GM12874 (cell line): Measurements from ENCODE around the gene GINS1.

Experiments
- CTCF ChIP-seq: IDR thresholded peaks from 2 replicates; pipeline ENCODE4 v1.5.1; 2011; ENCODE audit warnings: low read depth, mild to moderate bottlenecking, control low read depth, low read length, moderate library complexity; ENCODE audit not compliant: insufficient read depth

GINS1 gene

GRCh38 chr20:25494506-25495188, 87.2 kb downstream of the GINS1 start:
- TF ChIP-seq CTCF, result no peak

- TF ChIP-seq CTCF, result no peak
Measured at GRCh38 chr20:25495189-25495824, 87.8 kb downstream of the GINS1 start.

GRCh38 chr20:25496165-25496967, 88.9 kb downstream of the GINS1 start:
- no peak for TF ChIP-seq CTCF

- TF ChIP-seq CTCF, result no peak
Measured at GRCh38 chr20:25496968-25497401, 89.5 kb downstream of the GINS1 start.

GRCh38 chr20:25497586-25498279, 90.3 kb downstream of the GINS1 start:
- TF ChIP-seq CTCF, result no peak
